ENCODE measurements around the gene SPINK4. TPM values are rescaled to one million over a fixed set of nuclear protein-coding genes. Genes with fewer than 3 reads are reported as not detected.

The SPINK4 gene
- total RNA-seq, 4 donors from 2014 or later = not detected

GRCh38 chr9:33228606-33229005, 11.4 kb upstream of the SPINK4 start:
- no peaks in the 10 kb centered on the region for H3K27me3 ChIP-seq
- intact Hi-C loops (cut with DNase I; ENCODE audit: low total_unique reads) = no loop called here
- H3K36me3 ChIP-seq = no peaks in the 10 kb centered on the region
- no peaks in the 10 kb centered on the region for H3K9me3 ChIP-seq
- DNase-seq = no peak
- peaks cover 0 to 5% of the 10 kb centered on the region in 2 donors for H3K4me1 ChIP-seq
- no peak overlapping the region for H3K27ac ChIP-seq
- no peak for TF ChIP-seq POLR2A (IDR thresholded peaks at IDR 0.05)
- no peak for TF ChIP-seq CTCF (IDR thresholded peaks at IDR 0.05)
- no peak overlapping the region for H3K4me3 ChIP-seq

GRCh38 chr9:33229359-33230114, 10.4 kb upstream of the SPINK4 start:
- intact Hi-C loops (cut with DNase I; ENCODE audit: low total_unique reads) = no loop called here
- no peaks in the 10 kb centered on the region for H3K9me3 ChIP-seq
- no peak for DNase-seq
- H3K4me3 ChIP-seq = no peak overlapping the region
- no peak for TF ChIP-seq POLR2A (IDR thresholded peaks at IDR 0.05)
- no peak for TF ChIP-seq CTCF (IDR thresholded peaks at IDR 0.05)
- no peaks in the 10 kb centered on the region for H3K36me3 ChIP-seq
- peaks cover 0 to 5% of the 10 kb centered on the region in 2 donors for H3K4me1 ChIP-seq
- H3K27me3 ChIP-seq = no peaks in the 10 kb centered on the region
- no peak overlapping the region for H3K27ac ChIP-seq

GRCh38 chr9:33230756-33231622, 9.0 kb upstream of the SPINK4 start:
- Histone ChIP-seq H3K4me3 (no peak overlapping the region), H3K27ac (no peak overlapping the region), H3K4me1 (no peaks in the 10 kb centered on the region), H3K27me3 (no peaks in the 10 kb centered on the region), H3K36me3 (no peaks in the 10 kb centered on the region), H3K9me3 (no peaks in the 10 kb centered on the region)
- intact Hi-C loops (cut with DNase I; ENCODE audit: low total_unique reads) = no loop called here
- no peak for DNase-seq
- TF ChIP-seq POLR2A (IDR thresholded peaks at IDR 0.05) = no peak
- TF ChIP-seq CTCF (IDR thresholded peaks at IDR 0.05) = no peak

- Histone ChIP-seq H3K9me3 (no peaks in the 10 kb centered on the region), H3K27ac (no peak overlapping the region), H3K4me1 (no peaks in the 10 kb centered on the region), H3K27me3 (no peaks in the 10 kb centered on the region), H3K4me3 (no peak overlapping the region), H3K36me3 (no peaks in the 10 kb centered on the region)
- no peak for TF ChIP-seq POLR2A (IDR thresholded peaks at IDR 0.05)
- no peak for TF ChIP-seq CTCF (IDR thresholded peaks at IDR 0.05)
- intact Hi-C loops (cut with DNase I; ENCODE audit: low total_unique reads) = no loop called here
- no peak for DNase-seq
Measured at GRCh38 chr9:33231623-33231942, 8.4 kb upstream of the SPINK4 start.

GRCh38 chr9:33232815-33233214, 7.2 kb upstream of the SPINK4 start:
- no peaks in the 10 kb centered on the region for H3K4me1 ChIP-seq
- H3K27me3 ChIP-seq = no peaks in the 10 kb centered on the region
- intact Hi-C loops (cut with DNase I; ENCODE audit: low total_unique reads) = no loop called here
- no peak for DNase-seq
- H3K9me3 ChIP-seq = no peaks in the 10 kb centered on the region
- TF ChIP-seq POLR2A (IDR thresholded peaks at IDR 0.05) (no peak), CTCF (IDR thresholded peaks at IDR 0.05) (no peak)
- H3K36me3 ChIP-seq = no peaks in the 10 kb centered on the region
- H3K27ac ChIP-seq = no peak overlapping the region
- no peak overlapping the region for H3K4me3 ChIP-seq

Measured in uterus (tissue), 4 donors.